Activated CD4-positive, alpha-beta T cell treated with anti-CD3 and anti-CD28 coated beads, Interleukin-2, amount 50 U/mL, for 4 hours (primary cell): ENCODE measurements around the gene CENPH.
"Not testable (repeated sequence)": the region's sequence is repeated elsewhere in the genome, so short reads cannot be mapped to it uniquely, and the experiment has no call there.

Experiments used
- DNase-seq, 2 experiments: peaks; one replicate each; pipeline ENCODE4 v3.0.0-alpha.2; 2020

Gene CENPH

DNA sequence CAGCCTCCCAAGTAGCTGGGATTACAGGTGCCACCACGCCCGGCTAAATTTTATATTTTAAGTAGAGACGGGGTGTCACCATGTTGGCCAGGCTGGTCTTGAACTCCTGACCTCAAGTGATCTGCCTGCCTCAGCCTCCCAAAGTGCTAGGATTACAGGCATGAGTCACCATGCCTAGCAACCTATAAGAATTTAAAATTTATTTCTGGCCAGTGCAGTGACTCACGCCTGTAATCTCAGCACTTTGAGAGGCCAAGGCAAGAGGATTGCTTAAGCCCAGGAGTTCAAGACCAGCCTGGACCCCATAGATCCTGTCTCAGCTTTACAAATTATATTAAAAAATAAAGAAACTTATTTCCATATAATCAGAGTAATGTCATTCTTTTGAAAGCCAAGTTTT, 66.6 kb downstream of the CENPH start:
- DNase-seq = not testable (repeated sequence)

- DNase-seq = no peak
Measured at GRCh38 chr5:69257577-69257976, 68.2 kb downstream of the CENPH start.
